ENCODE data around the gene MORN5.
A peak's percentile ranks its signal among the peaks of the same experiment; 100 is the strongest.

Gene MORN5

GRCh38 chr9:122228191-122228567 is 68.5 kb downstream of the MORN5 start:
- no peaks in the 10 kb centered on the region for H3K4me1 ChIP-seq (ENCODE audit: insufficient read depth, low read length, poor library complexity, severe bottlenecking)
- no peaks in the 10 kb centered on the region for H3K79me2 ChIP-seq (ENCODE audit: insufficient read depth, low read length)
- H3K4me2 ChIP-seq (ENCODE audit: low read depth, low read length, poor library complexity, severe bottlenecking) = no peak overlapping the region
- no peaks in the 10 kb centered on the region for H3F3A ChIP-seq (ENCODE audit: low read depth)
- TF ChIP-seq CTCF (conservative IDR thresholded peaks at IDR 0.05; ENCODE audit: low read length) (no peak), EZH2phosphoT487 (IDR thresholded peaks at IDR 0.05; ENCODE audit: borderline replicate concordance) (no peak)
- no peak overlapping the region for H2AFZ ChIP-seq (ENCODE audit: low read length)
- no peaks in the 10 kb centered on the region for H4K20me1 ChIP-seq (ENCODE audit: insufficient read depth, low read length, poor library complexity, severe bottlenecking)
- H3K9ac ChIP-seq (ENCODE audit: low read depth, low read length, poor library complexity, severe bottlenecking) = no peak overlapping the region
- no peaks in the 10 kb centered on the region for H3K9me2 ChIP-seq (replicated peaks; ENCODE audit: low read depth, low read length)
- H3K9me3 ChIP-seq (ENCODE audit: insufficient read depth, low read depth, low read length) = no peaks in the 10 kb centered on the region
- no peaks in the 10 kb centered on the region for H3K36me3 ChIP-seq (ENCODE audit: insufficient read depth, low read length)
- H3K27me3 ChIP-seq (ENCODE audit: insufficient read depth, low read length, poor library complexity, severe bottlenecking) = no peaks in the 10 kb centered on the region
- H3K4me3 ChIP-seq (ENCODE audit: low read length, poor library complexity, severe bottlenecking) = no peak overlapping the region

DNA sequence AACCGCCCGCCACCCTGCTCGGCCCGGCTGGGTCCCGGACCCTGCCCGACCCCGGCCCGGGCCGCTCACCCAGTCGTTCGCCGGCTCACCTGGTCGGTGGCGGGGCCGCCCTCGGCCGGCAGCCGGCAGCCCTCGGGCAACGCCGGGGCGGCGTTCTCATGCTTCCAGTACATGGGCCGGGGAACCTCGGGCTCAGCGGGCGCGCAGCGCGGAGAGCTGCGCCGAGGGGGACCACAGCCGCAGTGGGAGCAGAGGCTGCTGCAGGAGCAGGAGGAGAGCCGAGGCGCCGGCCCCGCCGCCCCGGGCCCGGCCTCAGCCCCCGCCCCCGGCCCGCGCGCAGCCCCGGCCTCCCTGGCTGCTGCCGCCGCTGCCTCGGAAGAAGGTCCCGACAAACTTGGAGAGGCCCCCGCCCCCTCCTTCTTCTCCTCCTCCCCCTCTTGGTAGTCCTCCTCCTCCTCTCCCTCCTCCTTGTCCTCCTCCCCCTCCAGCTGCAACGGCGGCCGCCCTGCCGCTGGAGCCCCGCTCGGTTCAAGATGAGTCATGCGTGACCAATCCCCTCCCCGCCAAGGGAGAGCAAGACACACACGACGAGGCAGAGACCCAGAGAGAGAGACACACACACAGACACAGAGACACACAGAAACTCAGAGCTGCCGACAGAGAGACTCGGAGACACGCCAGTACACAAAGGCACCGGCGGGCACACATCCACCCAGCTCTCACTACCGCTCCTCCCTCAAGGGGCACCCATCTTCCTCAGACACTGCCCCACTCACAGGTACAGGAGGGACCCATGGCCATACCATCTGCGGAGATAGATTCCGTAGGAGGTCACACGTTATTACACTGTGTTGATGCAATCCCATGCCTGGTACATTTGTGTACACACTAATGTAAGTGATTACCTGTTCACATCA is 69.1 kb downstream of the MORN5 start, which contains the start of gene LHX6:
Gene LHX6 (minus strand): TSS at position 390 of the 917 bp plus-strand sequence. CDS start 217 bp downstream, at position 173.
- 0 out of 2 replicates have a peak within 1 kb of the TSS, but pooled peaks have one; percentile 26 for H2AFZ ChIP-seq (ENCODE audit: low read length)

DNA sequence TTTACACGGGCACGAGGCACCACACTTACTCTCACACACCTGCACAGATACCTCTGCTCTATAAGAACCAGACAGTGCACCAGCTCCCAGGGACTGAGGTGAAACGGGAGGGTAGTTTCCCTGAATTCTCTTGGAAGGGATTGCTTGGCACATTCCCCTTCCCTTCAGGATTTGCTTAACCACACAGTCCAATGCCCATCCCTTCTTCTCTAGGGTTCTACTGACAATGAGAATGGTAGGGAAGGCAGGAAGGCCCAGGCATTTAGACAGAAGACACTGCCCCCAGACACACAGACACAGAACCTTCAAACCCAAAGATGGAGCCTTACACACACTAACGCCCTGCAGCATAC is 69.8 kb downstream of the MORN5 start:
- TF ChIP-seq EZH2phosphoT487 (IDR thresholded peaks at IDR 0.05; ENCODE audit: borderline replicate concordance) (no peak), CTCF (conservative IDR thresholded peaks at IDR 0.05; ENCODE audit: low read length) (no peak)
- Histone ChIP-seq H2AFZ (ENCODE audit: low read length) (no peak overlapping the region), H3K4me1 (ENCODE audit: insufficient read depth, low read length, poor library complexity, severe bottlenecking) (no peaks in the 10 kb centered on the region), H3K36me3 (ENCODE audit: insufficient read depth, low read length) (no peaks in the 10 kb centered on the region), H3K79me2 (ENCODE audit: insufficient read depth, low read length) (no peaks in the 10 kb centered on the region), H3K9me3 (ENCODE audit: insufficient read depth, low read depth, low read length) (no peaks in the 10 kb centered on the region), H3K4me2 (ENCODE audit: low read depth, low read length, poor library complexity, severe bottlenecking) (no peak overlapping the region), H3K4me3 (ENCODE audit: low read length, poor library complexity, severe bottlenecking) (no peak overlapping the region), H3F3A (ENCODE audit: low read depth) (no peaks in the 10 kb centered on the region), H3K9ac (ENCODE audit: low read depth, low read length, poor library complexity, severe bottlenecking) (no peak overlapping the region), H3K27me3 (ENCODE audit: insufficient read depth, low read length, poor library complexity, severe bottlenecking) (no peaks in the 10 kb centered on the region), H3K9me2 (replicated peaks; ENCODE audit: low read depth, low read length) (no peaks in the 10 kb centered on the region), H4K20me1 (ENCODE audit: insufficient read depth, low read length, poor library complexity, severe bottlenecking) (no peaks in the 10 kb centered on the region)

More for the DNA sequence above, 69.1 kb downstream of the MORN5 start, which contains the start of gene LHX6:
- H3K9me2 ChIP-seq (replicated peaks; ENCODE audit: low read depth, low read length) = no peaks in the 10 kb centered on the region
- H3K4me3 ChIP-seq (ENCODE audit: low read length, poor library complexity, severe bottlenecking) = no peak within 1 kb of the TSS
- no peak within 1 kb of the TSS for H3K9ac ChIP-seq (ENCODE audit: low read depth, low read length, poor library complexity, severe bottlenecking)
- no peaks in the 10 kb centered on the region for H3K9me3 ChIP-seq (ENCODE audit: insufficient read depth, low read depth, low read length)
- H3K4me2 ChIP-seq (ENCODE audit: low read depth, low read length, poor library complexity, severe bottlenecking) = no peak within 1 kb of the TSS
- no peaks in the 10 kb centered on the region for H3K36me3 ChIP-seq (ENCODE audit: insufficient read depth, low read length)
- no peaks in the 10 kb centered on the region for H3K79me2 ChIP-seq (ENCODE audit: insufficient read depth, low read length)
- TF ChIP-seq CTCF (conservative IDR thresholded peaks at IDR 0.05; ENCODE audit: low read length) = no peak
- no peak for TF ChIP-seq EZH2phosphoT487 (IDR thresholded peaks at IDR 0.05; ENCODE audit: borderline replicate concordance)
- H3F3A ChIP-seq (ENCODE audit: low read depth) = no peaks in the 10 kb centered on the region
- H4K20me1 ChIP-seq (ENCODE audit: insufficient read depth, low read length, poor library complexity, severe bottlenecking) = no peaks in the 10 kb centered on the region
- no peaks in the 10 kb centered on the region for H3K27me3 ChIP-seq (ENCODE audit: insufficient read depth, low read length, poor library complexity, severe bottlenecking)
- no peaks in the 10 kb centered on the region for H3K4me1 ChIP-seq (ENCODE audit: insufficient read depth, low read length, poor library complexity, severe bottlenecking)

Data from Loucy (cell line).